HepG2 (cell line): ENCODE data around the gene SMIM29. TPM values are rescaled to one million over a fixed set of nuclear protein-coding genes. Genes with fewer than 3 reads are reported as not detected.
A peak's percentile ranks its signal among the peaks of the same experiment; 100 is the strongest.

ENCODE experiments used
- CSRNP1 ChIP-seq: sonication (generic); formaldehyde crosslinking; IDR thresholded peaks from 2 replicates; pipeline ENCODE4 v1.8.1; 2023; ENCODE audit warnings: mild to moderate bottlenecking, missing genetic modification reagents
- MAF1 ChIP-seq: sonication (generic); formaldehyde crosslinking; IDR thresholded peaks from 2 replicates; pipeline ENCODE4 v1.5.0; 2020; ENCODE audit warnings: missing genetic modification reagents, borderline replicate concordance
- NR2F6 ChIP-seq, 2 experiments: IDR thresholded peaks; 2 replicates each; pipeline ENCODE4 v1.6.1; 2016; ENCODE audit warnings: antibody characterized with exemption in 1 of 2, mild to moderate bottlenecking in 1 of 2
- REST ChIP-seq, 2 experiments: IDR thresholded peaks; 2 replicates each; pipeline ENCODE4 v1.6.1; 2011 to 2012; ENCODE audit warnings: low read length in 2 of 2, borderline replicate concordance in 1 of 2, low read depth in 1 of 2, mild to moderate bottlenecking in 1 of 2, moderate library complexity in 1 of 2
- USF2 ChIP-seq, 2 experiments: sonication (generic) in 1 of 2; formaldehyde crosslinking in 1 of 2; IDR thresholded peaks; 2 replicates each; pipeline versions ENCODE4 v1.5.1 to v1.6.1; 2011 to 2020; ENCODE audit warnings: borderline replicate concordance in 1 of 2, low read depth in 1 of 2, low read length in 1 of 2, mild to moderate bottlenecking in 1 of 2, missing genetic modification reagents in 1 of 2, moderate library complexity in 1 of 2
- YY1 ChIP-seq: IDR thresholded peaks from 2 replicates; pipeline ENCODE4 v1.6.1; 2011; ENCODE audit warnings: low read length, low read depth, moderate library complexity, mild to moderate bottlenecking; ENCODE audit not compliant: insufficient read depth, insufficient replicate concordance
- ZNF407 ChIP-seq: sonication (generic); formaldehyde crosslinking; IDR thresholded peaks from one replicate; pipeline ENCODE4 v1.5.1; 2020; ENCODE audit warnings: mild to moderate bottlenecking, missing genetic modification reagents; ENCODE audit errors: not compliant biosample characterization
- ZNF589 ChIP-seq: sonication (generic); formaldehyde crosslinking; conservative IDR thresholded peaks from 2 replicates; pipeline ENCODE4 v1.8.0; 2022; ENCODE audit warnings: mild to moderate bottlenecking, moderate library complexity, missing genetic modification reagents
- ZNF598 ChIP-seq: sonication (generic); formaldehyde crosslinking; IDR thresholded peaks from 2 replicates; pipeline ENCODE4 v1.5.1; 2020; ENCODE audit warnings: mild to moderate bottlenecking, missing genetic modification reagents, borderline replicate concordance
- ZNF766 ChIP-seq: sonication (generic); formaldehyde crosslinking; IDR thresholded peaks from 2 replicates; pipeline ENCODE4 v1.5.0; 2020; ENCODE audit warnings: missing genetic modification reagents, borderline replicate concordance
- polyA plus RNA-seq, 8 experiments: library from polyadenylated mRNA; depleted of rRNA in 3 of 8; stranded (reverse) in 7 of 8; unstranded in 1 of 8; fragments of >200 nt; fragmentation: Illumina TruSeq in 4 of 8; extraction: Trizol in 4 of 8; gene quantifications; 2 replicates each; pipeline versions ENCODE4 v1.2.1 to v1.2.3, GENCODE V29; 2011 to 2016; ENCODE audit warnings: low read depth in 4 of 8, missing spikeins in 1 of 8, mixed read lengths in 1 of 8; ENCODE audit not compliant: insufficient read depth in 1 of 8
- total RNA-seq, 5 experiments: library from RNA; depleted of rRNA; stranded (reverse); fragments of >200 nt; fragmentation: Illumina TruSeq; extraction: Trizol; gene quantifications; 2 replicates each; pipeline ENCODE4 v1.2.3, GENCODE V29; 2016; ENCODE audit warnings: low read depth in 1 of 5

The SMIM29 gene
- total and polyA plus RNA-seq, 2 of the 13 experiments (the other 11 are each of a cell fraction or from before 2014, with no cell fraction given): 8.8 to 15.3 TPM

- TF ChIP-seq CSRNP1: no peak
- no peak for TF ChIP-seq REST (IDR thresholded peaks at IDR 0.05; ENCODE audit: borderline replicate concordance in 1 of 2, low read depth in 1 of 2, low read length in 2 of 2)
- TF ChIP-seq ZNF598 (CRISPR knock-in tag): 0 out of 2 replicates have a peak, but pooled peaks have one; percentile 45
- no peak for TF ChIP-seq NR2F6 (IDR thresholded peaks at IDR 0.05)
- peak; percentile 22; the same call in 1 of the 2 replicates for TF ChIP-seq NR2F6 (CRISPR knock-in tag; IDR thresholded peaks at IDR 0.05)
- TF ChIP-seq USF2 (IDR thresholded peaks at IDR 0.05; ENCODE audit: low read depth, low read length): no peak
- TF ChIP-seq USF2 (CRISPR knock-in tag; IDR thresholded peaks at IDR 0.05; ENCODE audit: borderline replicate concordance): no peak
- TF ChIP-seq YY1: peak; percentile 83
- peak; percentile 73 for TF ChIP-seq ZNF407 (CRISPR knock-in tag)
- no peak; the same call in 1 of the 2 replicates for TF ChIP-seq ZNF766 (CRISPR knock-in tag)
- TF ChIP-seq MAF1 (CRISPR knock-in tag): peak; percentile 88
- TF ChIP-seq ZNF589 (CRISPR knock-in tag): no peak
These were observed at the start of gene SMIM29 (continued) for GRCh38 chr6:34248727-34249468.
